ENCODE results near the gene USP9X.
A peak's percentile ranks its signal among the peaks of the same experiment; 100 is the strongest.
"Not testable (repeated sequence)": the region's sequence is repeated elsewhere in the genome, so short reads cannot be mapped to it uniquely, and the experiment has no call there.

USP9X gene

GRCh38 chrX:41273638-41274037 lies 188.4 kb downstream of the USP9X start:
- no peaks in the 10 kb centered on the region for H3K27me3 ChIP-seq (ENCODE audit: control insufficient read depth, insufficient read depth, low read length)
- H3K9me3 ChIP-seq (ENCODE audit: control insufficient read depth, insufficient read depth, low read length), result no peaks in the 10 kb centered on the region
- H3K27ac ChIP-seq (ENCODE audit: low read length), result no peak overlapping the region
- WGBS (ENCODE audit: insufficient coverage, insufficient read length), result no CpG with 5 or more reads among the region's 2 CpGs
- H3K4me3 ChIP-seq (ENCODE audit: low read length), result no peak overlapping the region
- no peak for DNase-seq (ENCODE audit: low read depth, low spot score)
- H3K36me3 ChIP-seq (ENCODE audit: control insufficient read depth, insufficient read depth, low read length), result no peaks in the 10 kb centered on the region
- H3K4me1 ChIP-seq (ENCODE audit: control insufficient read depth, insufficient read depth, low read length), result 0 out of 2 replicates have a peak, but pooled peaks cover 1% of the 10 kb centered on the region

- no CpG with 5 or more reads among the region's 54 CpGs for WGBS (ENCODE audit: insufficient coverage, insufficient read length)
- H3K36me3 ChIP-seq (ENCODE audit: control insufficient read depth, insufficient read depth, low read length), result no peaks in the 10 kb centered on the region
- H3K4me1 ChIP-seq (ENCODE audit: control insufficient read depth, insufficient read depth, low read length), result 0 out of 2 replicates have a peak, but pooled peaks cover 1% of the 10 kb centered on the region
- no peaks in the 10 kb centered on the region for H3K9me3 ChIP-seq (ENCODE audit: control insufficient read depth, insufficient read depth, low read length)
- no peaks in the 10 kb centered on the region for H3K27me3 ChIP-seq (ENCODE audit: control insufficient read depth, insufficient read depth, low read length)
- H3K4me3 ChIP-seq (ENCODE audit: low read length), result peak overlapping the region; percentile 61; the same call in 1 of the 2 replicates
- peak; percentile 13 for DNase-seq (ENCODE audit: low read depth, low spot score)
- no peak overlapping the region for H3K27ac ChIP-seq (ENCODE audit: low read length)
These were observed 190.7 kb downstream of the USP9X start for GRCh38 chrX:41275661-41276609.

- Histone ChIP-seq H3K27ac (ENCODE audit: low read length) (no peak overlapping the region), H3K9me3 (ENCODE audit: control insufficient read depth, insufficient read depth, low read length) (no peaks in the 10 kb centered on the region), H3K4me3 (ENCODE audit: low read length) (no peak overlapping the region; the same call in 1 of the 2 replicates), H3K36me3 (ENCODE audit: control insufficient read depth, insufficient read depth, low read length) (no peaks in the 10 kb centered on the region), H3K4me1 (ENCODE audit: control insufficient read depth, insufficient read depth, low read length) (0 out of 2 replicates have a peak, but pooled peaks cover 1% of the 10 kb centered on the region), H3K27me3 (ENCODE audit: control insufficient read depth, insufficient read depth, low read length) (no peaks in the 10 kb centered on the region)
- DNase-seq (ENCODE audit: low read depth, low spot score), result no peak
- WGBS (ENCODE audit: insufficient coverage, insufficient read length), result no CpG with 5 or more reads among the region's 19 CpGs
These were observed 191.6 kb downstream of the USP9X start for GRCh38 chrX:41276661-41277506.

GRCh38 chrX:41282307-41282706 lies 197.1 kb downstream of the USP9X start:
- H3K36me3 ChIP-seq (ENCODE audit: control insufficient read depth, insufficient read depth, low read length); H3K9me3 ChIP-seq (ENCODE audit: control insufficient read depth, insufficient read depth, low read length); H3K4me3 ChIP-seq (ENCODE audit: low read length); H3K27me3 ChIP-seq (ENCODE audit: control insufficient read depth, insufficient read depth, low read length); H3K4me1 ChIP-seq (ENCODE audit: control insufficient read depth, insufficient read depth, low read length); DNase-seq (ENCODE audit: low read depth, low spot score); H3K27ac ChIP-seq (ENCODE audit: low read length): not testable (repeated sequence)
- WGBS (ENCODE audit: insufficient coverage, insufficient read length), result no CpG with 5 or more reads among the region's 5 CpGs

- WGBS (ENCODE audit: insufficient coverage, insufficient read length), result no CpG with 5 or more reads among the region's 21 CpGs
- H3K4me3 ChIP-seq (ENCODE audit: low read length); H3K36me3 ChIP-seq (ENCODE audit: control insufficient read depth, insufficient read depth, low read length); DNase-seq (ENCODE audit: low read depth, low spot score); H3K27me3 ChIP-seq (ENCODE audit: control insufficient read depth, insufficient read depth, low read length); H3K27ac ChIP-seq (ENCODE audit: low read length); H3K9me3 ChIP-seq (ENCODE audit: control insufficient read depth, insufficient read depth, low read length); H3K4me1 ChIP-seq (ENCODE audit: control insufficient read depth, insufficient read depth, low read length): not testable (repeated sequence)
These were observed 200.7 kb downstream of the USP9X start for GRCh38 chrX:41285928-41286327.

All from iPS DF 6.9 (cell line).